A549 (cell line): ENCODE results near the gene RSAD1.

Source experiments
- CTCF ChIP-seq: fragments of >200 bp; sonication (Bioruptor Twin); formaldehyde crosslinking; IDR thresholded peaks from 3 replicates; pipeline ENCODE4 v1.5.1; 2016
- HDAC2 ChIP-seq: fragments of 200-600 bp; sonication (generic); IDR thresholded peaks from 2 replicates; pipeline ENCODE4 v1.6.1; 2016
- HOXA7 ChIP-seq: fragments of 250-450 bp; sonication (Bioruptor Pico); IDR thresholded peaks from 2 replicates; pipeline ENCODE4 v1.5.0; 2020; ENCODE audit warnings: mild to moderate bottlenecking, moderate library complexity
- JUNB ChIP-seq: fragments of >200 bp; sonication (Bioruptor Twin); formaldehyde crosslinking; IDR thresholded peaks from 2 replicates; pipeline ENCODE4 v1.6.1; 2016
- NFE2L2 ChIP-seq: fragments of 150-350 bp; conservative IDR thresholded peaks from 2 replicates; pipeline ENCODE4 v1.6.1; 2014; ENCODE audit warnings: low read length
- NPAS2 ChIP-seq: fragments of 250-450 bp; sonication (Bioruptor Pico); IDR thresholded peaks from 2 replicates; pipeline ENCODE4 v1.8.0; 2022; ENCODE audit warnings: mild to moderate bottlenecking, moderate library complexity, borderline replicate concordance
- PHF8 ChIP-seq: fragments of 200-600 bp; sonication (generic); IDR thresholded peaks from 2 replicates; pipeline ENCODE4 v1.6.1; 2016; ENCODE audit warnings: low read depth, mild to moderate bottlenecking, antibody characterized with exemption, moderate library complexity, borderline replicate concordance
- POLR2A ChIP-seq: IDR thresholded peaks from 2 replicates; pipeline ENCODE4 v1.6.1; 2012; ENCODE audit warnings: mild to moderate bottlenecking, low read length
- RAD21 ChIP-seq, 2 experiments: fragments of >200 bp in 1 of 2; sonication (Bioruptor Twin) in 1 of 2; formaldehyde crosslinking in 1 of 2; IDR thresholded peaks in 1 of 2; conservative IDR thresholded peaks in 1 of 2; 2 replicates in 1 of 2; 3 replicates in 1 of 2; pipeline ENCODE4 v1.6.1; 2012 to 2018; ENCODE audit warnings: inconsistent platforms in 1 of 2
- TF ChIP-seq, protein P1 (sequence below): IDR thresholded peaks from 2 replicates; pipeline ENCODE4 v1.6.1; 2012

DNA sequence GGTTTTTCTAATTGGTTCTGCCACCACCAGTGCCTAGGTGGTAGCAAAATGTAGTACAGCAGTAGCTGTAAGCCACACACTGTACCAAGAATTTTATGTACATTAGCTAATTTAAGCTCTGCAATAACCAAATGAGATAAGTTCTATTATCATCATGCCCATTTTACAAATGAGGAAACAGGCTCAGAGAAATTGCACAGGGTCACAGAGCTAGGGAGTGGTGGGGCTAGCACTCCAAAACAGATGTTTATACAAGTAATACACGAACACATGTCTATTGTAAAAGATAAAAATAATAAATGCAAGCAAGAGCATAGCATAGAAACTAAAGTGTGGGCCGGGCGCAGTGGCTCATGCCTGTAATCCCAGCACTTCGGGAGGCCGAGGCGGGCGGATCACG is 13.6 kb downstream of the RSAD1 start:
- TF ChIP-seq HDAC2: no peak
- TF ChIP-seq CTCF: no peak
- TF ChIP-seq POLR2A: no peak
- TF ChIP-seq, protein P1, sequence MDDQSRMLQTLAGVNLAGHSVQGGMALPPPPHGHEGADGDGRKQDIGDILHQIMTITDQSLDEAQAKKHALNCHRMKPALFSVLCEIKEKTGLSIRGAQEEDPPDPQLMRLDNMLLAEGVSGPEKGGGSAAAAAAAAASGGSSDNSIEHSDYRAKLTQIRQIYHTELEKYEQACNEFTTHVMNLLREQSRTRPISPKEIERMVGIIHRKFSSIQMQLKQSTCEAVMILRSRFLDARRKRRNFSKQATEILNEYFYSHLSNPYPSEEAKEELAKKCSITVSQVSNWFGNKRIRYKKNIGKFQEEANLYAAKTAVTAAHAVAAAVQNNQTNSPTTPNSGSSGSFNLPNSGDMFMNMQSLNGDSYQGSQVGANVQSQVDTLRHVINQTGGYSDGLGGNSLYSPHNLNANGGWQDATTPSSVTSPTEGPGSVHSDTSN: no peak
- TF ChIP-seq NPAS2: no peak
- TF ChIP-seq PHF8: no peak
- no peak for TF ChIP-seq JUNB
- TF ChIP-seq HOXA7 (CRISPR knock-in tag): no peak
- no peak for TF ChIP-seq RAD21 (conservative IDR thresholded peaks at IDR 0.05 in 1 of 2, IDR thresholded peaks at IDR 0.05 in 1 of 2)
- no peak for TF ChIP-seq NFE2L2
